Neuron (in vitro differentiated cells): ENCODE results near the gene TSPYL4.

Experiments used
- H2AFZ ChIP-seq: one replicate; pipeline ENCODE4 v1.6.1; 2013; ENCODE audit warnings: low read depth, mild to moderate bottlenecking, inconsistent platforms, low read length, moderate library complexity
- H3K27me3 ChIP-seq: one replicate; pipeline ENCODE4 v1.6.1; 2013; ENCODE audit warnings: low read length; ENCODE audit not compliant: insufficient read depth
- H3K36me3 ChIP-seq: one replicate; pipeline ENCODE4 v1.6.1; 2013; ENCODE audit warnings: low read length; ENCODE audit not compliant: insufficient read depth
- H3K4me1 ChIP-seq: one replicate; pipeline ENCODE4 v1.6.1; 2013; ENCODE audit warnings: low read length; ENCODE audit not compliant: insufficient read depth
- H3K4me3 ChIP-seq: 2 replicates; pipeline ENCODE4 v1.5.1; 2013; ENCODE audit warnings: mild to moderate bottlenecking, low read length, moderate library complexity
- H3K9me3 ChIP-seq: one replicate; pipeline ENCODE4 v1.6.1; 2013; ENCODE audit warnings: low read length

Gene TSPYL4

DNA sequence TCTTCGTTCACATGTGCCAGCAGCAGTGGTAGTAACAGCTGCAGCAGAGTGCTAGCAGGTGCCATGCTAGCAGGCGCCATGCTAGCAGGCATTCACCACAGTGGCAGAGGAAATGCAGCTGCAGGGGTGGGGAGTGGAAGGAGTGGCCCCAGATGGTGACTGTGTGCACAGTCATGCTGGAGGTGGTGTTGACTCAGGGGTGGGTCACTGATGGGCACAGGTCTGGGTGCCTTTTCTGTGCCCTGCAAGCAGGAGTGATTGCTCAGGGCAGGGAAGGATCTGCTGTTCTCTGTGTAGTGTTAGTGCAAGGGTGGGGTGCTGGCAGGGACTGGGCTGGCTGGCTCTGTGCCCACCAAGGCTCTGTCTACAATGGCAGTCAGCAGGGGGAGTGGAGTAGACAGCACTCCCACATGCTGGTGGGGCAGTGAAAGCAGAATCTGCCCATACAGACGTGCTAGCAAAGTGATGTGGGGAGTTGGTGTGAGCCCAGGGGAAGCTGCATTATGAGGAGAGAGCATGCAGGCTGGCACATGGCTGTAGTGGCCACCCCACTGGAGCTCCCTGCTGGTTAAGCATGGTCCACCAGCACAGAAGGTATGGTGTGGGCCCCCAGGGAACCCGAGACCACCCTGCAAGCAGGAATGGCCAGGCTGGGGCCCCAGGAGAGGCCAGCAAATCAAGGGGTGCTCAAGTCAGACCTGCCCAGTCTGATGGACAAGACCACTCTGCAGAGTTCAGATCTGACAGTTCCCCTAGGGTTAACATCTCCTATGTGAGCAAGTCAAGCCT lies 11.4 kb upstream of the TSPYL4 start:
- H3K27me3 ChIP-seq: no peaks in the 10 kb centered on the region
- H2AFZ ChIP-seq: no peak overlapping the region
- peaks cover 6% of the 10 kb centered on the region for H3K4me1 ChIP-seq
- peaks cover 7% of the 10 kb centered on the region for H3K9me3 ChIP-seq
- H3K4me3 ChIP-seq: no peak overlapping the region
- H3K36me3 ChIP-seq: peaks cover 3% of the 10 kb centered on the region

DNA sequence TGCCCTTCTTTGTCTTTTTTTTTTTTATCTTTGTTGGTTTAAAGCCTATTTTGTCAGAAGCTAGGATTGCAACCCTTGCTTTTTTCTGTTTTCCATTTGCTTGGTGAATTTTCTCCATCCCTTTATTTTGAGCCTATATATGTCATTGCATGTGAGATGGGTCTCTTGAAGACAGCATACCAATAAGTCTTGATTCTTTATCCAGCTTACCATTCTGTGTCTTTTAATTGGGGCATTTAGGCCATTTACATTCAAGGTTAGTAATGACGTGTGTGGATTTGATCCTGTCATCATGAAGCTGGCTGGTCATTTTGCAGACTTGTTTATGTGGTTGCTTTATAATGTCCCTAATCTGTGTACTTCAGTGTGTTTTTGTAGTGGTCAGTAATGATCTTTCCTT lies 9.5 kb upstream of the TSPYL4 start:
- no peaks in the 10 kb centered on the region for H3K4me1 ChIP-seq
- peaks cover 13% of the 10 kb centered on the region for H3K36me3 ChIP-seq
- H2AFZ ChIP-seq: no peak overlapping the region
- H3K9me3 ChIP-seq: peaks cover 7% of the 10 kb centered on the region
- H3K27me3 ChIP-seq: no peaks in the 10 kb centered on the region
- no peak overlapping the region for H3K4me3 ChIP-seq

DNA sequence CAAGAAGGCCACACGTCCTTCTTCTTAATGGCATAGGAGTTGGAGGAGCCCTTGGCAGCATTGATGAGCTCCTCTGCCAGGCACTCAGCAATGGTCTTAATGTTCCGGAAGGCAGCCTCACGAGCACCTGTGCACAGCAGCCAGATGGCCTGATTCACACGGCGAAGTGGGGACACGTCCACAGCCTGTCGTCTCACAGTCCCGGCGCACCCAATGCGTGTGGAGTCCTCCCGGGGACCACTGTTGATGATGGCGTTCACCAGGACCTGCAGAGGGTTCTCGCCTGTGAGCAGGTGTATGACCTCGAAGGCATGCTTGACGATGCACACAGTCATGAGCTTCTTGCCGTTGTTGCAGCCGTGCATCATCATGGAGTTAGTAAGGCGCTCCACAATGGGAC lies 4.6 kb upstream of the TSPYL4 start:
- Histone ChIP-seq H3K27me3 (no peaks in the 10 kb centered on the region), H3K9me3 (peaks cover 3% of the 10 kb centered on the region), H3K4me3 (no peak overlapping the region), H2AFZ (no peak overlapping the region), H3K36me3 (peaks cover 13% of the 10 kb centered on the region), H3K4me1 (peaks cover 12% of the 10 kb centered on the region)

DNA sequence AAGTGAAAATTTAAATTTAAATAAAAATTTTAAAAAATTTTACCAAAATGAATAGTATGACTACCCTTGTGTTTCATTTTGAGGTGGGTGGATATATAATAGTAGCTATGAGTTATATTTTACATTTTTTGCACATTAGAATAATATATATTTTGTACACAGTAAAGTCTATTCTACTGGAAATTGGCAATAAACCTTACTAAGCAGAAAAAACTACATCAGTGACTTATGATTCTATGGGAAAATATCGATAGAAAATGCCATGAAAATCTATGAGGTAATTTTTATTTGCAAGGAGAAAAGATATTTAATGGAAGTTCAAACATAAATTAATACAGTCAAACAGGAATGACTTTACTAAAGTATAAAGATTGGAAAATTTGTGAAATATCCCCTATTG lies 2.8 kb upstream of the TSPYL4 start:
- H3K4me1 ChIP-seq: peaks cover 28% of the 10 kb centered on the region
- peaks cover 24% of the 10 kb centered on the region for H3K36me3 ChIP-seq
- H2AFZ ChIP-seq: no peak overlapping the region
- peaks cover 3% of the 10 kb centered on the region for H3K9me3 ChIP-seq
- no peak overlapping the region for H3K4me3 ChIP-seq
- no peaks in the 10 kb centered on the region for H3K27me3 ChIP-seq

DNA sequence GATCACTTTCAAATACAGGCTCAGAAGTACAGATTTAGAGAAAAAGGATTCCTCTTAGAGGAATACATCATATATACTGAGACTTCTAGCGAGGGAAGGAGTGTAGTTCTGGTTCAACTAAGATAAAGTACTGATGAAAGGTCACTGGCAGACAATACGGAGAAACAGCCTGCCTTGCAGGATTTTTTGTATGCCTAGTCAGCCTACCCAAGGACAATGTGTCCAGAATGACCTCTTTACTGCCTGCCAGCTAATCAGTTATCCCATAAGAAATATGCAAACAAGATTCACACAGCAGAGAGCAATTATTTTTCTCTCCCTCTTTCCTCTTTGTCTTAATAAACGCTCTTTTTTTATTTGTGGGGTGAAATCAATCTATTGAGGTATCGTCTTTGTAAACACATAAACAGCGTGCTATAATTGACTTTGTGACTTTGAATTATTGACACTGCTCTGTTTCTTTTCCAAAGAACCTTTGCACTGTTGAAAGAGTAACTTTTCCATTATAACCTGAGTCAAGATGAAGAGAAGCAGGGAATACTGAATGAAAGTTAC lies 1.4 kb upstream of the TSPYL4 start:
- no peak overlapping the region for H2AFZ ChIP-seq
- H3K9me3 ChIP-seq: no peaks in the 10 kb centered on the region
- peaks cover 24% of the 10 kb centered on the region for H3K36me3 ChIP-seq
- no peaks in the 10 kb centered on the region for H3K27me3 ChIP-seq
- H3K4me3 ChIP-seq: peak overlapping the region; percentile 72
- peaks cover 41% of the 10 kb centered on the region for H3K4me1 ChIP-seq

DNA sequence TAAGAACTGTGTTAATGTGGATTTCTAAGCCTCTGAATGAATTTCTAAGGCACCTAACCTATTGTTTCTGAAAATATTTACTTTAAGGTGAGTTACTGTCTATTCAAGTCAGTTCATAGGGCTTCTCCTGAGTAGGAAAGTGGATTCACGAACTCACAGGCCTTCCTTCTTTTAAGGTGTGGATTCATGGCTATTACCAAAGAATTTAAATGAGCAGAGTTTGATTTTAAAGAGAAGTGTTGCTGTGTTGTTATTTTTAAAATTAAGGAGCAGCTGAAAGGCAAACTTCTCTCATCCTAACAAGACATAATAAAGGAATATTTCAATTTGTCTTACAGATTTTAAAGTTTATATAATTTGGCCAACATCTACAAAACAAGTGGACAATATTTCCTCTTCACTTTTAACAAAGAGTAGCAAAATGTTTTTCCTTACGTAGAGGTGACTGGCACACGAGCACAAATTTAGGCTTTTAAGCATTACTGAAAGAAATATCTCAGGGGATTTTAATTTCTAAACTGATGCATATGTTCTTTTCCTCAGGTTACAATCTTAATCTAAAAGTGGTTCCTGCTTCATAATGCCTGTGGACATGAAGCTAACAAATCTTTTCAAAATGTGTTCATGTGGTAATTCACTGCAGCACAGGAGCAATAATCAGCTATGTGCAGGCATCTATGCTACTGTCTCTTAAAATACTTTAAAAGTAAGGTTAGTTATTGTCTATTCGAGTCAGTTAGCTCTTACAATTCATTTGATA lies 602 bp upstream of the TSPYL4 start:
- H3K36me3 ChIP-seq: peaks cover 18% of the 10 kb centered on the region
- no peaks in the 10 kb centered on the region for H3K27me3 ChIP-seq
- H3K4me3 ChIP-seq: peak overlapping the region; percentile 72
- H3K9me3 ChIP-seq: no peaks in the 10 kb centered on the region
- H3K4me1 ChIP-seq: peaks cover 46% of the 10 kb centered on the region
- peak overlapping the region; percentile 22 for H2AFZ ChIP-seq

DNA sequence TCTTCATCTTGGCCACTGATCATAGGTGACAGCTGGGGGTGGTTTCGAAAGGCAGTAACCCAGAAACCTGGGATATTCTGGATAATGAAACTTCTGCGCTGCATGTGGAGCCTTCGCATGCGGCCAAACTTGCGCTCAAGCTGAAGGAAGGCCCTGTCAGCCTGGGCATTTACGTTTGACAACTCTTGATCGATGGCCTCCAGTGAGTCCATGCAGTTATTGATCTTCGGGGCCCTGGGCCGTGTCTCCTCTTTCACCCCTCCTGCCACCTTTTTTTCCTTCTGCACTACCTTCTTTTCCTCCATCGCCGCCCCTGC lies 729 bp downstream of the TSPYL4 start:
- H3K4me3 ChIP-seq: peak overlapping the region; percentile 72
- peaks cover 49% of the 10 kb centered on the region for H3K4me1 ChIP-seq
- no peaks in the 10 kb centered on the region for H3K9me3 ChIP-seq
- H3K36me3 ChIP-seq: peaks cover 12% of the 10 kb centered on the region
- H2AFZ ChIP-seq: no peak overlapping the region
- no peaks in the 10 kb centered on the region for H3K27me3 ChIP-seq

DNA sequence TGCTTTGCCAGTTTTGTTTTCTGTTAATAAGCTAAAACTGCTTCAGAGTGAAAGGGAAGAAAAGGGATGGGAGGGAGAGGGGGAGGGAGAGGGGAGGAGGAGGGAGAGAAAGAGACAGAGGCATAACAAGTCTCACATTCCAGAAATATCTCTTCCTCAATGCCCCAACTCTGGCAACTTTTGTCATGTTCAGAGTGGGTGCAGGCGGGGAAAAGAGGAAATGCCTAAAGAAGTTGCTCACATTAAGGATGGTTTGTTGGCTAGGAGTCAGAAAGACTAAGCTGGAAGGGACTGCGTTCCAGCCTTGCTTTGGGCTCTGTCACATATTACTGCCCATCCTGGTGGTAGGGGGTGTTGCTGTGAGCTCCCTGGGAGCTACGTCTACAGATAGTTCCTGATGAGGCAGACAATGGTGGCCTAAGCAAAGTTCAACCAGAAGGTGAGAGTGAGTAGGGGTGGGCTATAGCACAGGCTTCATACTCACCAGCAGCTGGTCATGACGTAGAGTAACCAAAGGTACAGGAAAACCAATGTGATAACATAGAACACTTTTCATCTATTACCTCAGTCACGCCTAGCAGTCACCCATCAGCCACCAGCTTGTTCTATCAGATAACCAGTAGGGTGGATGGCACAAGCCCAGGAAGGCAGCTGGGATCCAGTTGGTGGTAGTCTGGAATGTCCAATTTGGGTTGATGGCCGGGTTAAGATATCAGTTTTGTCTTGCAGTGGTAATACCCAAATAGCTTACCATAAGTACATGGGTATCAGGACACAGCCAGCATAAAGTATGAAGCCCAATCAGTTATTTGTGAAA lies 2.1 kb downstream of the TSPYL4 start:
- Histone ChIP-seq H2AFZ (no peak overlapping the region), H3K36me3 (peaks cover 12% of the 10 kb centered on the region), H3K4me1 (peaks cover 52% of the 10 kb centered on the region), H3K4me3 (peak overlapping the region; percentile 72), H3K27me3 (no peaks in the 10 kb centered on the region), H3K9me3 (no peaks in the 10 kb centered on the region)

DNA sequence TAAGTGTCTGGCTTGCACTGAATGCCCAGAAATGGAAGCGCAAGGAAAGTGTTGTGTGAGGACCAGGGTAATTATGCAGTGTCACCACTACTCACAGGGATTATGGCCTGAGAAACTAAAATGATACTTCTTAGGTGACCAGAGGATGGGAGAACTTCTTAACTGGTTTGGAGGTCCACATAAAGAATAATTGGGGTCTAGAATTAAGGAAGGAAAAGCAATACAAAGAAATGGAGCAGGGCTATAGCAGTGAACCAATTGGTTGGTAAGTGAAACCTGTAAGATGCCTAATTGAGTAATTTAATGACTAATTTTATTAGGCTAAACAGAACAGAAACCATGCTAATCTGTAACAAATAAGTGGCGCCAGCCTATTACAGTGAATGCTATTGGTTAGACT lies 5.3 kb downstream of the TSPYL4 start:
- peaks cover 39% of the 10 kb centered on the region for H3K4me1 ChIP-seq
- peaks cover 12% of the 10 kb centered on the region for H3K36me3 ChIP-seq
- H2AFZ ChIP-seq: no peak overlapping the region
- H3K27me3 ChIP-seq: no peaks in the 10 kb centered on the region
- no peaks in the 10 kb centered on the region for H3K9me3 ChIP-seq
- H3K4me3 ChIP-seq: no peak overlapping the region

DNA sequence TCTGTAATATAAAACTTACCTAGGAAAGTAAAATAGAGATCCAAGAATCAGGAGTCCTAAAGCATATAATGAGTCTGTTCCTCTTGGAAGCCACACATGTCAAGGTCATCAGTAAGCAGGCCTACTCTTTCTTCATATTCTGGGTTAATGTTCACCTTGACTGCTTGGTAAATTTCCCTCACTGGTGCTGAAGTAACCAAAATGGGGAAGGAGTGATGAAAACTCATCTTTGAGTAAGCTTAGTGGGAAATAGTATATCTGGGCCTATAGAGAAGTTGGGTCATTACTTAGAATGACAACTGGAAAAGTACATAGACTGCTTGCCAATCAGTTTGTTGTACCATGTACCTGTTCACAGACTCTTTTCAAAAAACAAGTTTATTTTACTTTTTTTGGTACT lies 6.6 kb downstream of the TSPYL4 start:
- Histone ChIP-seq H3K27me3 (no peaks in the 10 kb centered on the region), H3K4me1 (peaks cover 29% of the 10 kb centered on the region), H3K4me3 (no peak overlapping the region), H2AFZ (no peak overlapping the region), H3K36me3 (peaks cover 7% of the 10 kb centered on the region), H3K9me3 (no peaks in the 10 kb centered on the region)

DNA sequence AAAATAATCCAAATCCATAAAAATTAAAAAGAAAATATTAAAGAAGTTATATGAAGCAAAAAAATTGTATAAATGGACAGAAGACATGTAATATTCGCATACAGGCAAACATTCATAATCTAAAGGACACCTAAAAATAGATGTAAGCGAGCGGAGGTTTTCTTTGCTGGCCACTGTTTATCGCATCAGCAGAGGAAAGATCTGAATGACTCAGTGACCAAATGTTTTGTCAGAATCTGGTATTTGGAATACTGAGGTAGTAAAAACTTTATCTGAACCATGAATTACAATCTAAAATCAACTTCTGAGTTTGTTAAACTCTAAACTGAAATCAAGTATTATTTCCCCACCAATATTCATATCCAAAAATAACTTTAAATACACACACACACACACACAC lies 7.8 kb downstream of the TSPYL4 start:
- H3K9me3 ChIP-seq: no peaks in the 10 kb centered on the region
- H3K4me1 ChIP-seq: peaks cover 18% of the 10 kb centered on the region
- no peak overlapping the region for H2AFZ ChIP-seq
- no peaks in the 10 kb centered on the region for H3K36me3 ChIP-seq
- no peaks in the 10 kb centered on the region for H3K27me3 ChIP-seq
- H3K4me3 ChIP-seq: no peak overlapping the region

DNA sequence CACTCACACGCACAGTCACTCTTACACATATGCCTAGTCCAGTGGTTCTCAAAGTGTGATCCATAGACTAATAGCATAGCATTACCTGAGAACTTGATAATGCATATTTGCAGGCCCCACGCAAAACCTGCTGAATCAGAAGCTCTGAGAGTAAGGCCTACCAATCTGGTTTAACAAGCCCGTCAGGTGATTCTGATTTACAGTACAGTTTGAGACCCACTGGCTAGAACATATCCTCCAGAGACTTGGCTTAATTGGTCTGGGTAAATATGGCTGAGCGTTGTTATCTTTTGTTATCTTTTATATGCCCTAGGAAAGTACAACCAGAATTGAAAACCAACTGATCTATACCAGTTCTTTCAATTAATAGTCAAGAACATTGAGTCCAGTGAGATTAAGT lies 9.6 kb downstream of the TSPYL4 start:
- H3K36me3 ChIP-seq: no peaks in the 10 kb centered on the region
- no peak overlapping the region for H2AFZ ChIP-seq
- H3K9me3 ChIP-seq: no peaks in the 10 kb centered on the region
- H3K27me3 ChIP-seq: no peaks in the 10 kb centered on the region
- peaks cover 6% of the 10 kb centered on the region for H3K4me1 ChIP-seq
- no peak overlapping the region for H3K4me3 ChIP-seq

DNA sequence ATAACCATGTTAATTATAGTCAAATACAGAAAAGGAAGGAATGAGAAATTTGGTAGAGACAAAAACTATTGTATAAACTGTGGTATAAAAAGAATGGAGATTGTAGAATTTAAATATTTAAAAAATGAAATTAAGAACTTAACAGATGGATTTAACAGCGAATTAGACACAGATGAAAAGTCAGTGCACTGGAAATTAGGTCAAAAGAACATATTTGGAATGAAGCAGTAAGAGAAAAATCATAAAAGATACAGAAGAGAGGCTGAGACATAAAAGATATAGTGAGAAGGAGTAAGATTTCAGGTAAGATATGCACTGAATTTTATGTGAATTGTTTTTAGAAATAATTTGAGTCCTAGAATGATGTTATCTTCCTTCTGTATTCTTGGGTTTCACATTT lies 14.0 kb downstream of the TSPYL4 start:
- Histone ChIP-seq H3K27me3 (no peaks in the 10 kb centered on the region), H2AFZ (no peak overlapping the region), H3K9me3 (no peaks in the 10 kb centered on the region), H3K4me3 (no peak overlapping the region), H3K4me1 (no peaks in the 10 kb centered on the region), H3K36me3 (peaks cover 2% of the 10 kb centered on the region)
